ENCODE measurements around the gene SND1. TPM values are rescaled to one million over a fixed set of nuclear protein-coding genes. Genes with fewer than 3 reads are reported as not detected.
A peak's percentile ranks its signal among the peaks of the same experiment; 100 is the strongest.

SND1 gene
- total and polyA plus RNA-seq, 2 donors (not counting 3 experiments of a cell fraction or from before 2014, with no cell fraction given), result 116 to 249 TPM

GRCh38 chr7:127897704-127898454 lies 245.9 kb downstream of the SND1 start:
- Histone ChIP-seq H3K9ac (replicated peaks; ENCODE audit: extremely low read depth, insufficient read depth, low read length) (no peak overlapping the region), H3K9me3 (replicated peaks; ENCODE audit: control insufficient read depth, insufficient read depth, low read length) (no peaks in the 10 kb centered on the region), H2AFZ (ENCODE audit: low read depth, low read length) (no peak overlapping the region), H3K36me3 (ENCODE audit: control insufficient read depth in 2 of 2, extremely low read depth in 1 of 2, insufficient read depth in 2 of 2, low read length in 2 of 2) (no peaks in the 10 kb centered on the region), H3K27ac (ENCODE audit: insufficient read depth, low read depth, low read length) (peak overlapping the region; percentile 6), H3K4me2 (ENCODE audit: insufficient read depth, low read length) (peak overlapping the region; percentile 55), H3K79me2 (ENCODE audit: control insufficient read depth, insufficient read depth, low read length) (peaks cover 45% of the 10 kb centered on the region), H3K9me1 (replicated peaks; ENCODE audit: control insufficient read depth, extremely low read depth, insufficient read depth, low read length) (no peaks in the 10 kb centered on the region), H3K4me1 (ENCODE audit: control insufficient read depth, extremely low read depth, insufficient read depth, low read length) (peaks cover 19% of the 10 kb centered on the region), H3K4me3 (replicated peaks in 1 of 3; ENCODE audit: insufficient read depth in 1 of 3, low read depth in 1 of 3, low read length in 3 of 3) (no peak overlapping the region), H4K20me1 (replicated peaks; ENCODE audit: control insufficient read depth, extremely low read depth, insufficient read depth, low read length) (peaks cover 2% of the 10 kb centered on the region), H3K27me3 (ENCODE audit: control insufficient read depth in 2 of 2, insufficient read depth in 2 of 2, low read length in 2 of 2) (no peaks in the 10 kb centered on the region)
- FAIRE-seq, result peak; percentile 55
- POLR2A ChIA-PET, result no interaction called here
- BruUV-seq (replicated peaks), result no TSS peak
- intact Hi-C loops (cut with micrococcal nuclease), result loop anchor here (1.0 kb wide), 1 partner anchor 9 kb away; no protein-coding TSS in a partner anchor
- DNase-seq (ENCODE audit: low read depth, low spot score), result peak; percentile 66
- CTCF ChIA-PET, result interaction anchor here (0.8 to 1.6 kb wide), 2 partner anchors 8 to 10 kb away, joined by 3 to 9 read pairs; no protein-coding TSS in a partner anchor
- TF ChIP-seq POLR2A (IDR thresholded peaks at IDR 0.05; ENCODE audit: low read depth, low read length) (no peak), GATA2 (IDR thresholded peaks at IDR 0.05; ENCODE audit: insufficient read depth, insufficient read length, low read depth, low read length) (peak; percentile 48), JUN (IDR thresholded peaks at IDR 0.05; ENCODE audit: borderline replicate concordance, insufficient read depth, insufficient read length, low read depth) (peak; percentile 74), MYC (IDR thresholded peaks at IDR 0.05; ENCODE audit: low read depth, low read length) (no peak), POLR2AphosphoS5 (IDR thresholded peaks at IDR 0.05; ENCODE audit: insufficient read depth, low read depth, low read length) (no peak), FOS (IDR thresholded peaks at IDR 0.05; ENCODE audit: borderline replicate concordance, insufficient read depth, low read length) (peak; percentile 53)
- TF ChIP-seq, protein P1, sequence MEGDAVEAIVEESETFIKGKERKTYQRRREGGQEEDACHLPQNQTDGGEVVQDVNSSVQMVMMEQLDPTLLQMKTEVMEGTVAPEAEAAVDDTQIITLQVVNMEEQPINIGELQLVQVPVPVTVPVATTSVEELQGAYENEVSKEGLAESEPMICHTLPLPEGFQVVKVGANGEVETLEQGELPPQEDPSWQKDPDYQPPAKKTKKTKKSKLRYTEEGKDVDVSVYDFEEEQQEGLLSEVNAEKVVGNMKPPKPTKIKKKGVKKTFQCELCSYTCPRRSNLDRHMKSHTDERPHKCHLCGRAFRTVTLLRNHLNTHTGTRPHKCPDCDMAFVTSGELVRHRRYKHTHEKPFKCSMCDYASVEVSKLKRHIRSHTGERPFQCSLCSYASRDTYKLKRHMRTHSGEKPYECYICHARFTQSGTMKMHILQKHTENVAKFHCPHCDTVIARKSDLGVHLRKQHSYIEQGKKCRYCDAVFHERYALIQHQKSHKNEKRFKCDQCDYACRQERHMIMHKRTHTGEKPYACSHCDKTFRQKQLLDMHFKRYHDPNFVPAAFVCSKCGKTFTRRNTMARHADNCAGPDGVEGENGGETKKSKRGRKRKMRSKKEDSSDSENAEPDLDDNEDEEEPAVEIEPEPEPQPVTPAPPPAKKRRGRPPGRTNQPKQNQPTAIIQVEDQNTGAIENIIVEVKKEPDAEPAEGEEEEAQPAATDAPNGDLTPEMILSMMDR (IDR thresholded peaks at IDR 0.05; ENCODE audit: extremely low read depth in 1 of 2, insufficient read depth in 1 of 2, low read depth in 1 of 2, low read length in 2 of 2), result no peak
- dilution Hi-C loops (cut with MboI; ENCODE audit: extremely low pct_ligation_motif_present, low sequenced_read_pairs), result no loop called here

Data from endothelial cell of umbilical vein (primary cell).